ENCODE results near the gene STOML1.

STOML1 gene

DNA sequence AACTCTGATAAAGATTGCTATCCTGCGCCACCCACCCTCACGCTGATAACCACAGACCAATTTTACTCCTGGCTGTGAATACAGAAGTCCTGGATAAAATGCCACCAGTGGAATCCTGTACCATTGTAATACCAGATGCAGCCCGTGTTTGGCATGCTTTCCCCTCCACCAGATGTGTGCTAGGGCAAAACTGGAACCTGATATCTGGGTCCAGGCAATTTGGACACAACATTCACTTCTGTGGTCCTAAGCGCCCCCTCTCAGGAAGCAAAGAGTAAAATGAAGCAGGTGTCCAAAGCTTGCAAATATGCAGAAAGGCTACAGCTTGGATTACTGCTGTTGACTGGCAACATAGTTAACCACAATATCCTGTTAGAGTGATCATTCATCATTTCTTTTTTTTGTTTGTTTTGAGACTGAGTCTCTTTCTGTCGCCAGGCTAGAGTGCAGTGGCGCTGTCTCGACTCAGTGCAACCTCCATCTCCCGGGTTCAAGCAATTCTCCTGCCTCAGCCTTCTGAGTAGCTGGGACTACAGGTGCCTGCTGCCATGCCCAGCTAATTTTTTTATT is 33.0 kb downstream of the STOML1 start:
- peak; percentile 5 for DNase-seq

DNA sequence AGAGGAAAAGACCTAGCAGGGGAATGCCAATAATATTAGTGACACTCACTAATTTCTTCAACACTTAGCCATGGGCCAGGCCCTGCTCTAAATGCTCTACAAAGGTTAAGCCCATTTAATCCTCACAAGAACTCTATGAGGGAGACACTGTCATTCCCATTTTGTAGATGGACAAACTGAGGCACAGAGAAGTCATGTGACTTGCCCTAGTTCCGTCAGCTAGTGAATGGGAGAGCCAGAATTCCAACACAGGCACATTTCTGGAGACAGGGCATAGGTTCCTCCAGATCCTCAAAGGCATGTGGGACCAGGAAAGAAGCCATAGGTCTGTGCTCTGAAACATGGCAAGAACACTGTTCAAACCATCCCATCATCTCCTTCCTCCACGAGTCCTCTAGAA is 34.3 kb downstream of the STOML1 start:
- no peak for DNase-seq

DNA sequence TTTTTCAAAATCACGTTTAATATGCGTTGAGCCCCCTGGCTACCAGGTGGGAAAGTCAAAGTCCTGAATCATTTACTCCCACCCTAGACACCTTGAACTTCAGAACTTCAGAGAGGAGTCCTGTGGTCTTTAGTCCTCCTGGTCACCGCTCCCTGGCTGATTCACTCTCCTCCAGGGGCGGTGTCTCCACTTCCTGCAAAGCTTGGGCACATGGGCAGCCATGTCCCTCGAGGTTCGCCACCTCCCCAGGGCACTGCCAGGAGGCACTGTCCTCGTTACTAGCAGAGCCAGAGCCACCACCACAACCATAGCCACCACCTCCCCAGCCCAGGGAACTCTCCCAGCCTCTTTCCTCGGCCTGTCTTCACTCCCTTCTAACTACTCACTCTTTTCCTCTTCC is 34.8 kb downstream of the STOML1 start:
- no peak for DNase-seq

DNA sequence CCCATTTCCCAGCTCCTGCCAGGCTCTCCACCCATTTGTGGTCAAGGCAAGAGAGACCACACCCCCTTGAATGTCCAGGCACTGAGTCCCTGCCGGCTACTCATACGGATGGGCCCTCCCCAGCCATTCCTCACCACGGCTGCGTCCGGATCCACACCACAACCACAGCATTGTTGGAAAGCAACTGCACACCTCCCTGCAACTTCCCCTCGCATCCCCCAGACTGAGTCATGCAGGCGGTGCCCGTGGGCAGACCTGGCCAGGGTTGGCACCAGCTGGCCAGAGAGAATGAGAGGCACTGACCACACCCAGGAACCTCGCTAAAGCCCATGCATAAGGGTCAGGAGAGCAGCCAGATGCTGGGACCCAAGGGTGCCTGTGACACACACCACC is 35.4 kb downstream of the STOML1 start:
- no peak for DNase-seq

DNA sequence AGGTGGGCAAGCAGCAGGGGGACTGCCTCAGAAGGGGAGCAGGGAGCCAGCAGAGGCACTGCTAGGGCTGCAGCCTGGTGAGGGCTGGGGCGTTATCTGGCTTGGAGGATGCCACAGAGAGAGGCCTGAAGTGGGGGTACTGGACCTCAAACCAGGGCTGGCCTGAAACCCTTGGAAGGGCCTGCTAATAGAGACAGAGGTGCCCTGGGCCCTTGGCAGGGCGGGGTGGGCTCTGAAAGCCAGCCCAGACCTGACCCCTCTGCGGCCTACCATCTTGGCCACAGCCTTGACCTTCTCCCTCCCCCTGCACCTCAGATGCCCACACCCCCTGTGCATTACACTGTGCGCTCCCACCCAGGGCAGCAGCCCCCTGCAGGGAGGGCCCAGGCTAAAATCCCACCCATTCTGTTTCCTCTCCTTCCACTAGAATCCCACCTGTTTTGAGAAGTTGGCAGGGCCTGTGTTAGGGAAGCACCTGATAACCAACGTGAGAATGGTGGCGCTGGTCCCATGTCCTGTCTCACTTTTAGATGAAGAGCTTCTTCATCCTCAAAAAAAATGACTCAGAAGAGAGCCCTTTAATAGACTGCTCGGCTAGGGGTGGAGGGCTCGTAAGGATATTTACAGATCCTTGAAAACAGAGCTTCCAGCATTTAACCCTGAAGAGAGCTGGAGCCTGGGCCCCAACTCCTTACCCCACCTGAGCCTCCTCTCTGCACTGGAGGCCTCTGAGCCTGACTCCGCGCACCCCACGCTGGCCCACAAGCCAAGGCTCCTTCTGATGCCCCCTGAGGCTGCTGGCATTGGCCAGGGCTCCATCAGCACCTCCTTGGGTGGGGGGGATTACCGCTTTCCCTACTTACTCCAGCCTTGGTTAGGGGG is 36.0 kb downstream of the STOML1 start:
- no peak for DNase-seq

DNA sequence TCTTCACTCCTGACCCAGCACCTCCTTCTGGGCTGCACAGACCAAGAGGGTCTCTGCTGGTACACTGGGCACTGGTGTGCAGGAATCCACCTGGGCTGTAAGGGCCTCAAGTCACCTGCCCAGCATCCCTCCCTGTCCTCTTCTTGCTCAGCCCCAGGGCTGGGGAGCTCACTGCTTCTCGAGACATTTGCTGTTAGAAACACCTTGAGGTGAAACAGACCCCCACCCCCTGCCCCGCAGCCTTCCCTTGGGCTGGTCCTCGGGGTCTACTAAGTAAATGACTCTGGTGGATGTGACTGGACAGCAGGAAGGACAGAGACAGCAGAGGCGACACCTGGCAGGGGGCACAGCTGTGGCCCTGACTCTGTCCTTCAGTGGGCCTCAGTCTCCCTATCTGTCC is 36.8 kb downstream of the STOML1 start:
- no peak for DNase-seq

DNA sequence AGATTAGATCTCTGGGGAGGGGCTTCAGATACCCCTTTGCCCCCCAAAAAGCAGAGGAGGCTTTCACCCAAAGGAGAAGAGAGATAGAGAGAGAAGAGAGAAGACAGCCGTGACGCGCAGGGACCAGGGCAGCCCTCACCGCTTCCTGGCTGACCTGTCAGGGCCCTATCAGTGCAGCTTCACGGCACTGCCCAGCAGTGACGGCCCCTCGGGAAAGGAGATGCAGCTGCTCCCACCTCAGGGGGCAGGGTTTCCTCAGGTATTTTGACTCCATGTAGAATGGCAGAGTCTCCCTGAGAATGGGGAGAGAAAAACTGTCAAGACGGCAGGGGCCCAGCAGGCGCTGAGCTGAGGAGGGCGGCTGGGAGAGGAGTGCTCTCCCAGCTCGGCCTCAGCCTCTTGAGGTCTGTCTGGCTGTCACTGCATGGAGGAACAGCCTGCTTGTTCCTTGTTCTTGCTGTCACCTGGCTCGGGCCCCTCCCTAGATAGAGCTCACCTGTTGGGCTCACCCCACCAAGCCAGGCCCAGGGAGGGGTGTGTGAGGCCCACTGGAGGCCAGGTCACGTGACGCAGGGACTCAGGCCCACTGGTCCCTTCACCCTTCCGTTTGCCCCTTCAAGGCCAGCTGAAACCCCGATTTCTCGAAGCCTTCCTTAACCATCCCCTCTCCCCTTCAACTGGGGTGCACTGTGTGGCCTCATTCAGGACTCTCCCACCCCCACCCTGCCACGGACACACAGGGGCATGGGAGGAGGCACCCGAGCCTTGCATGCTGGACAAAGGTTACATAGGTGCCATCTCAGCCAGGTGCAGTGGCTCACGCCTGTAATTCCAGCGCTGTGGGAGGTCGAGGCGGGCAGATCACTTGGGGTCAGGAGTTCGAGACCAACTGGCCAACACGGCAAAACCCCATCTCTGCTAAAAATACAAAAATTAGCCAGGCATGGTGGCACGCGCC is 37.6 kb downstream of the STOML1 start:
- no peak for DNase-seq

DNA sequence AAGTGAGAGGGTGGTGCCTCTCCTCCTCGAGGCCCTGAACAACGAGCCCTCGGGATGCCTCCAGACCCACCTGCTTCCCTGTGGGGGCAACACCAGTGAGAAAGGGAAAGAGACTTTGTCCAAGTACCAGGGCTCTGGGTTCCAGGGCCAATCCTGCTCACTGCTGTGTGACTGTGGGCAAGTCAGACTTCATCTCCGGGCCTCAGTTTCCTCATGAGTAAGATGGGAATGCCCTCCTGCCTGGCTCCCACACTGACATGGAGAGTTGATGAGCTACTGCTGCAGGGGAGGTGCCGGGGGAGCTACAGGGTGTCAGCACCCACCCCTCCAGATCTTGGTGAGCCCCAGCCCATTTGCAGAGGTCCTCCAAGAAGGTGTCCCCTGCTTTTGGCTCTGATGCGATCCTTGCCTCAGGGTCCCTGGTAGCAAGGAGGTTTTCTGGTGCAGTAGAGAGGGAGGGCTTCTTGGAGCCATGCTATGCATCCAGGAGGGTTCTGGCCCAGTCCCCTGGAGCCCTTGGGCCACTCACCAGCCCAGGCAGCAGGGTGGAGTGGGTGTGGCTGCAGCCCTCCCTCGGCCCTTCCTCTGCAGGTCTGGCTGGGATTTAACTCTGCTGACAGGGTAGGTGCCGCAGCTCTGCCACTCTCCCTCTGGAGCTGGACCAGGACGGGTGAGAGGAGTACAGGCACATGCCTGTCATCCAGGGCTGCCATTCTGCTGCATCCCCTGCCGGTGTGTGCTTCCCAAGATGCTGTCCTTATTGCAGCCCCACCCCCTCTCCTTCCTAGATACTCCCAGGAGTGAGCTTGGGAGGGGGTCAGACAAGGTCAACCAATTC is 39.0 kb downstream of the STOML1 start:
- no peak for DNase-seq

DNA sequence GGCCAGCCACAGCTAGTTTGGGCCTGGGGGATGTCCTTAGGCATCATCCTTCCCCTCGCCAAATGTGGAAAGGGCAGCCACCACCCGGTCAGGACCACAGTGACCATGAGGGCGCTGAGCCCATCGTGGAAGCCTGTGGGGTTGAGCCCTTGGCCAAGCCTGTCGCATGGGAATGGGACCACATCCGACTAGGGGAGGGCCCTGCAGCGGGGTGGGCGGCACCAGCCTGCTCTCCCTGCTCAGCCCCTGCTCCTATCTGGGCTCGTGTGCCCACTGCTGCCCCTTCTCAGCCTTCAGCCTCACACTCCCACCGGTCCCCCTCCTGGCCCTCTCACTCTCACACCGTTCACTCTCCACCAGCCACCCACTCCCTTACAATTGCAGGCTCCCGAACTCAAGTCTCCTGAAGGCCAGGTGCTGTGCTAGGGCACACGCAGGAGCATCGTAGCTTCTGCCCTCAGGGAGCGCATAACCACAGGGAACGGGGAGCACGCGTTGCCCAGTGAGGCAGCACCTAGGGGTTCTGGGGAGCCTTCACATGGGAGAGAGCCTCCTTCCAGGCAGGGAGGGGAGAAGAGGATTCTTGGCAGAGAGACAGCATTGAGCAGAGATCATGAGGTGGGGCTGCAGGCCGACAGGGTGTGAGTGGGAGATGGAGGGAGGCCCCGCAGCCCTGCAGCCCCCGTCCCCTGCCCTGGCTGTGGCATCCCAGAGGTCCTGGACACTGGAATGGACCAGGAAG is 39.8 kb downstream of the STOML1 start:
- DNase-seq: no peak

DNA sequence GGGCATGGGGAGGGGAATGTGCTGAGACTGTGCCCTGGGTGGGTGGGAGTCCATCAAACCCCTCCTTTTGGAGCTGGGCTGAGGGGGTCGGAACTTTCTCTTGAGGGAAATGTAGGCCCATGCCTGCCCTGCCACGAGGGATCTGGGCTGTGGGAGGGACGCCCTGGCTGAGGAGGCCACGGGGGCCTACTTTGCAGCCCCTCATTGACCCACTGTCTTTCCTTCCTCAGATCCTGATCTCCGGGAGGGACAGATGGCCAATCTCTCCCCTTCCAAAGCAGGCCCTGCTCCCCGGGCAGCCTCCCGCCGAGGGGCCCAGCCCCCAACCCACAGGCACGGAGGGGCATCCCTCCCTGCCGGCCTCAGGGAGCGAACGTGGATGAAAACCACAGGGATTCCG is 40.5 kb downstream of the STOML1 start:
- DNase-seq: no peak

DNA sequence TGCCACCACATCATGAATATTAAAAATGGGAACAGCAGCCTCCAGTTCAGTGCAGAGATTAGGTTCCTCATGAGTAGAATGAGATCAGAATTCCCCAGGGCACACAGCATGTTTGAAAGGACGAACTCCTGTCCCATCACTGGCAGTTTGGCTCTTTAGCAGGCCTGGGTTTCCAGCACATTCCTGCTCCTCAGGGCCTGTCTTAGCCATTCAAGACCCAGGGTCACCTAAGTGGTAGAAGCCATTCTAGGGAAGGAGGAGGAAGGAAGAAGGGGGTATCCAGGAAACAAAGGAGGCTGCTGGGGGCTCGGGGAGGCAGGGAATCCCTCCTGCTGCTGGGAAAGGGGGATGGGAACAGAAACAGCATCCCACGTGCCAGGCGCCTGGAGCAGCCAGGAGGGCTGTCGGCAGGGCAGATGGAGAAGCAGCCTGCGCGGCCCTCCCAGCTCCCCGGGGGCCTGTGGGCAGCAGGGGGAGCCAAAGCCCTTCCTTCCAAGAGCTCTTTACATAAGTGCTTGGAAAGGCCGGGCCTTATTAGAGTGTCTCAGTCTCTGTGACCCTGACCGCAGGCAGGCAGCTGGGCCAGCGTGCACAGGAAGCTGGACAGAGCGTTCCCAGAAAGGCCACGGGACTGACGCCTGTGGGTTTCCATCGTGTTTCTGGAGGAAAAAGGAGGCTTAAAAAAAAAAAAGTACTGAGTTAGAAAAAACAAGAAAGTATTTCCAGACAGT is 41.1 kb downstream of the STOML1 start:
- peak; percentile 54 for DNase-seq

DNA sequence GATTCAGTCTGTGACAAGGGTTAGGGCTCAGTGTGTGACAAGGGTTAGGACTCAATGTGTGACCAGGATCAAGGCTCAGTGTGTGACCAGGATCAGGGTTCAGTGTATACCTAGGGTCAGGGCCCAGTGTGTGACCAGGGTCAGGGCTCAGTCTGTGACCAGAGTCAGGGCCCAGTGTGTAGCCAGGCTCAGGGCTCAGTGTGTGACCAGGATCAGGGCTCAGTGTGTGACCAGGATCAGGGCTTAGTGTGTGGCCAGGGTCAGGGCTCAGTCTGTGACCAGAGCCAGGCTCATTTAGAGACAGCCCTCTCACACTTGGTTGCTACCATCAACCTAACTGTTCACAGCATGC is 41.6 kb downstream of the STOML1 start:
- no peak for DNase-seq

DNA sequence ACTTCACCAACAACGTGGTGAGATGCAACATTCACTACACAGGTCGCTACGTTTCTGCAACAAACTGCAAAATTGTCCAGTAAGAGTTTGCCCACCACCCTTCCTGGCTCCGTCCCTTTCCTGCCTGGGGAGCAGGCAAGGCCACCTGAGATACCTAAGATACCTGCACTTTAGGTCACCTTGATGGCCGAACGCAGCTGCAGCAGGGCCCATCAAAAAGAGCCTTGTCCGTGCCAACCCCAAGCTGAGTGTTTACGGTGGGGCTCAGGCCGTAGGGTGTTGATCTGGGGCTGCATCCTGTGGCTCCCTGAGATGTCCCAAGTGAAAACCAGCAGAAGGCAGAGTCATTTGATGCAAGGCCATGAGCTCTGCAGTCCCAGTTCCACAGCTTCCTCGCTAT is 42.6 kb downstream of the STOML1 start:
- DNase-seq: no peak

DNA sequence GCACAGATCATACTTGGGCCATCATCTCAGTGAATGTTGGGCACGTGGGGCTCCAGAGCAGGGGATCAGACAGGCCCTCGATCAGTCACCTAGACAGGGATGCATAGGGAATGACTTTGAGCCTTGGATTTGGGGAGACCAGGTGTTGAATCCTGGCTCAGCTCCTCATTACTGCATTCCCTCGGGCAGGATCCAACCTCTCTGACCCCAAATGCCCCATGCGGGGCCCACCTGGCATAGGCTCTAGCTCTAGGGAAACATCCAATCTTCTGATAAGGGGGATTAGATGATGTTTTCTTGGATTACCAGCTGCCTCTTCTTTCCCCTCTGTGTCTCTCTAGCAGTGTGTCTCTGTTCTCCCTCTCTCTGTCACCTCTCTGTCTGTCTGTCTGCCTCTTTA is 43.1 kb downstream of the STOML1 start:
- DNase-seq: no peak

DNA sequence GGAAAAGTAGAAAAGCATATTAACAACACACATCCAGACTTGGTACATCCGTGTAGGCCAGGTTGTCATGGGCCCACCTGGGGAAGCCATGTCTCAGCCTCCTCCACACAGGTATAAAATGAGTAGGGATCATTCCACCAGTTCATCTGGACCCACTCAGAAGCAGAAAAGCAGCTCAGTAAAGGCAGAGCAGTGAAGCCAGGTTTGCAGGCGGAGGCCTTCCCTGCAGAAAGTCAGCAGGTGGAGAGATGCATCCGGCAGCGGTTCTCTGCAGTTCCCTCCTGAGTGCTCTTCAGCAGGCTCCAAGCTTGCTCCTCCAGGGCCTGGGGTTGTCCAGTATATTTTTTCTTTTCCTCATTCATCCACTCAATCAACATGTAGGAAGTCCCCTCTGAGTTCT is 43.7 kb downstream of the STOML1 start:
- DNase-seq: no peak

DNA sequence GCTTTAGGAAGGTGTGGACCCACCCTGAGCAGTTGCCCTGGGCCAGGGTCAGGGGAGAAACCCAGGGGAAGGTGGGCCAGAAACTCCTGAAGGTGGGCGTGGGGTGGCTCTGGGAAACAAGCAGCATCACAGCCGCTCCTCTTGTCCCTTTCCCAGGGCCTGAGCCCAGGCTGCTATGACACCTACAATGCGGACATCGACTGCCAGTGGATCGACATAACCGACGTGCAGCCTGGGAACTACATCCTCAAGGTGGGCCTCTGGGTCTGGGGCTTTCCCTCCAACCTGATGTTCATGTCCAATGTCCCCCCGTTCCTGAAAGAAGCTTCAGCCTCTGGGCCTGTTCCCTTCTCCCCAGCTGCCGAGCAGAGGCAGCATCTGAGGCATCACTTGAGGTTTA is 44.4 kb downstream of the STOML1 start:
- no peak for DNase-seq

DNA sequence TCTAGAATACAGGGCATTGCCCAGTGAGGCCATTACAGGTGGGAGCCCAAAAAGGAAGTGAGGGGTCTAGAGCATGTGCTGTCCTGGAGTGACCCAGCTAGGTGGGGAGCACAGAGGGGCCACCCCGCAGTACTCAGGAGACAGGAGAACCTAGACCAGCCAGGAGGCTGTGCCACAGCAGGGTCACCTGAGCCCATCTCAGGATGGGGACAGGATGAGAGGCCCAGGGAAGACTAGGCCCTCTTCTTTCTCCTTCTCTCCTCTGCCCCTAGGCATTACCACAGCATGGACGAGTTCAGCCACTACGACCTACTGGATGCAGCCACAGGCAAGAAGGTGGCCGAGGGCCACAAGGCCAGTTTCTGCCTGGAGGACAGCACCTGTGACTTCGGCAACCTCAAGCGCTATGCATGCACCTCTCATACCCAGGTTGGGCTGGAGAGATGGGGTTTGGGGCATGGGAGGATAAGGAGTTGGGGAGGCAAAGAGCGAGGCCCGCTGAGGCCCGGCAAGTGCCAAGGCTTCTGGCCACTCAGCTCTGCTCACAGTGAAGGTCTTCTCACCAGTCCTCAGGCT is 45.2 kb downstream of the STOML1 start:
- no peak for DNase-seq

DNA sequence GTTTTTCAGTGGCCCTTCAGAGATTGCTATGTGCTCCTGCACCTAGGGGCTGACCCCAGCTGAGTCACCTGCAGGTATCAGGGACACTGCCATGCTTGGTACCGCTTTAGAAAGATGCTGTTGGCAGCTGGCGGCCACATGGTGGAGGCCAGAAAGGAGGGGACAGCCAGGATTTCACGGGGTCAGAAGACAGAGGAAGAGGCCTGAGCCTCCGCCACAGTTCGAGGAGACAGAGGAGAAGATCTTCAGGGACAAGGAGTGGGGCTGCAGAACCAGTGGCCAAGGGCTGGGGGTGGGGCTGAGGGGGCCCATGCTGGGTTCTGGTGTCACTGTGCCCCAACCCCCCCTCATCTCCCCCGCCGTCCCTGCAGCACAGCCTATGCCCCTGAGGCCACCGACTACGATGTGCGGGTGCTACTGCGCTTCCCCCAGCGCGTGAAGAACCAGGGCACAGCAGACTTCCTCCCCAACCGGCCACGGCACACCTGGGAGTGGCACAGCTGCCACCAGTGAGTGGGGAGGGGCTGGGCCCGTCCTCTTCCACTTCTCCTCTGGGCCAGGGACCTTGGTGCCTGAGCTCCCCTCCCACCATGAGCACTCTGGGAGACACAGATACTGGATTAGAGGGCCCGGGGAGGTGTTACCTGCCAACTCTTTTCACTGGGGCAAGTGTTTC is 45.9 kb downstream of the STOML1 start:
- no peak for DNase-seq

DNA sequence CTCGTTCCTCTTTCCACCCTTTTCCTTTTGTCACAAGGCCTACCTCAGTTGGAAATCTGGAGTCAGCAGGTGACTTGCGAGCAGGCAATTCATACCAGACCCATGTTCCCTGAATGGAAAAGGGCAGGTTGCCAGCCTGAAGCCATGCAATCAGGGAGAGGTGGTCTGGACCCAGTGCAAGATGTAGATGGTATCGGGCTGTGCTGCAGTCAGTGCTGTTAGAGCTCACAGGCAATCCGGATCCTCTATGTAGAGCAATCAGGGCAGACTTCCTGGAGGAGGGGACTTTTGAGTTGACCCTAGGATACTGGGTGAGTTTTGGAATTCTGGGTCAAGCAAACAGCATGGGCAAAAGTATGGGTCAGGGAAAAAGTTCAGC is 47.0 kb downstream of the STOML1 start:
- DNase-seq: no peak

Measured in NCI-H526 treated with DMSO at 0.1 percent for 48 hours (cell line).